GM10847 (cell line): Measurements from ENCODE around the gene MTMR4.

Experiments
- POLR2A ChIP-seq: IDR thresholded peaks from 2 replicates; pipeline ENCODE4 v1.6.1; 2011; ENCODE audit not compliant: insufficient read length; ENCODE audit errors: extremely low read depth

MTMR4 gene

GRCh38 chr17:58531122-58531521 lies 16.7 kb upstream of the MTMR4 start:
- no peak for TF ChIP-seq POLR2A

DNA sequence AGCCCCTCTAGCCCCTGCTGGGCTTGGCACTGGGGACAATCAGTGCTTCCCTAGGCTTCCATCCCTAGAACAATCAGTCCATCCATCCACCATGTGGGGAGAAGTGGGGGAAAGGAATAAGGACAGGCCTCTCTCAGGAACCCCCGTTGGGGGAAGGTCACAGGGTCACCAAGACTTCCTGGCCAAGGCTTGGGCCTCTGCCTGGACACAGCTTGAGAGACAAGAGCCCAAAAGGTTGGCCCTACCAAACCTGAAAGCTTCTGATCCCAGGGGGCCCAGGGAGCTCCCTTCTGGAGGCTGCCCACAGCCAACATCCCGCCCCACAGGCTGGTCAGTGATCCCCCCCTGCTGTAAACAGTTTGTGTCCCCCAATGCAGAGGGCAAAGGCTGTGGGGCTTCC lies 16.2 kb upstream of the MTMR4 start:
- no peak for TF ChIP-seq POLR2A

GRCh38 chr17:58529275-58529674 lies 14.8 kb upstream of the MTMR4 start:
- no peak for TF ChIP-seq POLR2A

GRCh38 chr17:58528443-58528842 lies 14.0 kb upstream of the MTMR4 start:
- no peak for TF ChIP-seq POLR2A

DNA sequence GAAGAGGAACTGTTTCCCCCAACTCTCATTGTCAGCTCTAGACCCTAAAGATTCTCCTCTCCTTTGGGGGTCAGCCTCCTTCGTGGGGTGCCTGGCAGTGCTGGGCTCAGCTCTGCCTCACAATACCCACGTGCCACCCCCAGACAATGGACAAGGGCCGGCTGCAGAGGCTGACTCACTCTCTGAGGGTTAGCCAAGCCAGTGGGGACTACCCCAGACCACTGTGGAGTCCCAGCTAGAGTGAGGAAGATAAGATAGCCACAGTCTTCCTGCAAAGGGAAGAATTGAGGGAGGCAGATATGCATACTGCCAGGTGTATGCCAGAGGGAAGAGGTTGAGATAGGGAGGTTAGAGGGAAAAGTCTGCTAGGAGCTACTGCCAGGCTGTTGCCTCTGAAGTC lies 13.5 kb upstream of the MTMR4 start:
- TF ChIP-seq POLR2A = no peak

DNA sequence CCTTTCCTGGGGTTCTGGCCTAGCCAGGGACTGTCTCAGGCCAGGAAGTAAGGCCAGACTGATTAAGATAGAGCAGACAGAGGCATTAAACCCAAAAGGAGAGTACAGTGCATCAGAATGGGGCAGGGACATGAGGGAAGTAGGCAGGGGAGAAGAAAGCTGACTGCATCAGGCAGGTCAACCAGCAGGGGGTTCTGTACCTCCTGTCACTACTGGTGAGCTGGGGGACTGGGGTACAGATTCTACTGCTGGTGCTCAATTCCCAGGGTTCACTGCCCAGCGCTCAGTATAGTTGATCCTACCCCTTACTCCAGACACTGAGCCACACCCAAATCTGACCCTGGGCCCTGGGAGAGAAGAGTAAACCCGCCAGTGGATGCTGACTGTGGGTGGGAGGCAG lies 12.9 kb upstream of the MTMR4 start:
- no peak for TF ChIP-seq POLR2A

DNA sequence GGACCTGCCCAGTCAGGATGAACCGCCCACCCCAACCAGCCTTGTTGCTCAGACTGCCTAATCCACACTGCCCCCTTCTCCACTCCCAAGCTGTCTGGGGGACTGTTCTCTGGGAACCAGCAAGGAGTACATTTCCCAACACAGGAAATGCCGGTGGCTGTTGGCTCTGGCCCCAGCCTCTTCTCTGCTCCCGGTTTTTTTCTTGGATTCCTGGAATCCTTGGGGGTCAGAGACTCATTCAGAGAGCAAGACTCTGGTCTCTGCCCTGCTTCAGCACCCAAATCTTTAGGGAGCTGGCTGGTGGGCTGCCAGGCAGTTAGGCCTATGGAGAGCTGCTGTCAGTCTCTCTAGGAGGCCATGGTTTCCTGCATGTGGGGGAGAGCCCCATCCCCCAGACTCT lies 10.8 kb upstream of the MTMR4 start:
- TF ChIP-seq POLR2A = no peak

DNA sequence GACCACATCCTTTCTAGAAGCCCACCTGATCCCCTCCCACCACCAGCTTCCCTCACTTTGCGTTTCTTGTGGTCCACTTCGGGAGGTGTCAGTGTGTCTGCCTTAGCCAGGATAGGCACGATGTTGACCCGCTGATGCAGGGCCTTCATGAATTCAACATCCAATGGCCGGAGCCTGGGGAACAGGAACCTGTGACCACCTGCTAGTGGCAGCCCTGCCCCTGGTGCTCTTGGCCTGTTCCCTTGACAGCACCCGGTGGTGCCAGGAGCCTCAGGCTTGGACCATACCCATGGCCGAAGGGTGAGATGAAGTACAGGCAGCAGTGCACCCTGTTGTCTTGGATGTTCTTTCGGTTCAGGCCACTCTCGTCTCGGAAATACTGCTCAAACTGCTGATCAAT lies 7.2 kb upstream of the MTMR4 start:
- no peak for TF ChIP-seq POLR2A

GRCh38 chr17:58520843-58521430 lies 6.5 kb upstream of the MTMR4 start:
- TF ChIP-seq POLR2A = no peak

DNA sequence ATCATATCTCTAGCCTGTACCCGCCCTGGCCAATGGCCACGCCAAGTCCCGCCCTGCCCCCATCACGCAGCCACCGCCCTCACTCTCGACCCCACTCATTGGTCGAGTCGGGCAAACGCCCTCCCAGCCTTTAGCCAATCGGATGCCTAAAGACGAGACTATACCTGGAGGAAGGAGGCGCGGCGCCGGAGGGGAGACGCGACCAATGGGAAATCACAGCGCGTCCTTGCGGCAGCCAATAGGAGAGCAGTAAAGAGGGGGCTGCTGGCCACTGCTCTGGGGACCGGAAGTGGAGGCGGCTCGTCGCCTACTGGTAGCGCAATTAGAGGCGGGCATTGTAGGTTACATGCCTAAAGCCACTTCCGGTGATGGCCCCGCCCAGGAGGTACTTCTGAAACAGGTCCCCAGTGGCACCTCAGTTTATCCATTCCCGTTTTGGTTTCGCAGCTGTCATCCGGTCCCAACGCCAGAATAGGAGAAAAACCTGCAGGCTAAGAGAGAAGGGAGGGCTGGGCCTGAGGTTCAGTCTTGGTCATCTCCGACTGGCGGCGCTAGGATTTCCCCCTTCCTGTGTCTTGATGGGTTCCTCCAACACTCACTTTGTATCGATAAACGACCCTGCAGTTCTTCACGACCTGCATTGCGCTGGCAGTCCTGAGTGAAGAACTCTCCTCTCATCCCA lies 3.6 kb upstream of the MTMR4 start:
- TF ChIP-seq POLR2A = peak; percentile 48

GRCh38 chr17:58517378-58517927 lies 3.0 kb upstream of the MTMR4 start:
- TF ChIP-seq POLR2A = peak; percentile 71

GRCh38 chr17:58516644-58517377 lies 2.4 kb upstream of the MTMR4 start:
- TF ChIP-seq POLR2A = no peak

GRCh38 chr17:58515286-58515685 lies 848 bp upstream of the MTMR4 start:
- TF ChIP-seq POLR2A = no peak

GRCh38 chr17:58514770-58515157 lies 326 bp upstream of the MTMR4 start:
- TF ChIP-seq POLR2A = no peak

DNA sequence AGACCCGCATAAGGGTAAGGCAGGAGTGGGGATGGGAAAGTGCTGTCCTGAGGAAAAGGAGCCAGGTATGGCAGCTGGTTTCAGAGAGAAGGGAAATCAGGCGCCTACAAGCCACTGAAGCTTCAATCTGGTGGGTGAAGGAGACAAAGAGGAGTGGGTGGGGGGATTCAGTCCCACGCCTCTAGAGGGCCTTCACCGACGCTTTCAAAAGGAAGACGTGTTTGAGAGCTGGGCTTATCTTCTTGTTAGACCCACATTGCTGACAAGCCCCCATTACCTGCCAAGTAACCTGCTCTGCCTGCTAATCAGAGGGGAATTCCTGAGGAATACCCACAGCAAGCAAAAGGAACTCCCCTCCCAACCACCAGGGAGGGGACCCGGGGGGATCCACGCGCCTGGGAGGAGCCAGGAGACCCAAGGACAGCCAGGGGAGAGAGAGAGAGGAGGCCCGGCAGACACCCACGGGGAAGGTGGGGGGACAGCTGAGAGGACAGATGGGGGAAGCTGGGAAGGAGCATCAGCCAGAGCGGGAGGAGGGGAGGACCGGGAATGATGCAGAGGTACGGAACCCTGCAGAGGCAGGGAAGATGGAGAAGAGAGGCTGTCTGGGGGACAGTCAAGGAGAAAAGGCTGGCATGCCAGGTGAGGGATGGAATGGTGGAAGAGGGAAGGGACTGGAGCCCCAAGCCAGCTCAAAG lies 1.0 kb downstream of the MTMR4 start:
- no peak for TF ChIP-seq POLR2A

DNA sequence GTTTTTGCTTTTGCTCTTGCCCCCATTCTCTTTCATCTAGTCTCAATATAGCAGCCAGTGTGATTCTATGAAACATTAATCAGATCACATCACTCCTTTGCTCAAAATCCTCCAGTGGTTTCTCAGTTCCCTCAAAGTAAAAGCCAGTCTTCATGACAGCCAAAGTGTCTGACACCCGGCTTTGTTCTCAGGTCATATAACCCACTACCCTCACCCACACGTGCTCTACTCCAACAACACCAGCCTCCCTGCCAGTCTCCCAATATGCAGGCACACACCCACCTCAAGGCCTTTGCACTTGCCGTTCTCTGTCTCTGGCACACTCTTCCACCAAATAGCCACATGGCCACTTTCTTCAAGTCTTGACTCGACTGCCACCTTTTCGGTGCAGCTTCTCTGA lies 4.4 kb downstream of the MTMR4 start:
- TF ChIP-seq POLR2A = no peak
